Gastroesophageal sphincter (tissue), 4 donors: ENCODE measurements around the gene PHLPP1. TPM values are rescaled to one million over a fixed set of nuclear protein-coding genes. Genes with fewer than 3 reads are reported as not detected.

Experiments
- ATAC-seq: fragments of 150-250 bp; one replicate; pipeline ENCODE4 v1.9.1; 2016; ENCODE audit warnings: mild to moderate bottlenecking, moderate library complexity
- H3K27ac ChIP-seq, 4 donors: fragments of 200-600 bp; sonication (generic) in 3 of 4; 1 replicate in 3 of 4; 2 replicates in 1 of 4; pipeline ENCODE4 v1.5.1; 2016 to 2019
- H3K27me3 ChIP-seq: fragments of 200-600 bp; sonication (generic); one replicate; pipeline ENCODE4 v1.5.1; 2019
- H3K36me3 ChIP-seq, 2 donors: fragments of 200-600 bp; sonication (generic); one replicate each; pipeline ENCODE4 v1.5.1; 2019; ENCODE audit warnings: control low read depth in 1 of 2
- H3K4me1 ChIP-seq, 3 donors: fragments of 200-600 bp; sonication (generic); 1 replicate in 2 of 3; 2 replicates in 1 of 3; pipeline ENCODE4 v1.5.1; 2016 to 2019; ENCODE audit warnings: control low read depth in 2 of 3
- H3K4me3 ChIP-seq, 2 donors: fragments of 200-600 bp; sonication (generic); one replicate each; pipeline ENCODE4 v1.5.1; 2019; ENCODE audit warnings: mild to moderate bottlenecking in 1 of 2, moderate library complexity in 1 of 2
- H3K9me3 ChIP-seq, 3 donors: fragments of 200-600 bp; sonication (generic); one replicate each; pipeline ENCODE4 v1.5.1; 2017 to 2019; ENCODE audit warnings: control low read depth in 2 of 3
- CTCF ChIP-seq, 4 experiments: fragments of 200-600 bp in 2 of 4; fragments of 450-650 bp in 2 of 4; sonication (generic) in 1 of 4; IDR thresholded peaks; one replicate each; pipeline ENCODE4 v1.5.1; 2017 to 2019; ENCODE audit warnings: antibody characterized with exemption in 4 of 4, mild to moderate bottlenecking in 2 of 4, moderate library complexity in 2 of 4
- EP300 ChIP-seq: sonication (generic); formaldehyde crosslinking; IDR thresholded peaks from one replicate; pipeline ENCODE4 v1.6.1; 2017; ENCODE audit warnings: antibody characterized with exemption, mild to moderate bottlenecking
- POLR2A ChIP-seq, 2 donors: fragments of 450-650 bp; IDR thresholded peaks; one replicate each; pipeline ENCODE4 v1.6.1; 2017; ENCODE audit warnings: antibody characterized with exemption in 2 of 2, mild to moderate bottlenecking in 2 of 2, moderate library complexity in 1 of 2
- POLR2AphosphoS5 ChIP-seq: sonication (generic); formaldehyde crosslinking; IDR thresholded peaks from one replicate; pipeline ENCODE4 v1.6.1; 2017; ENCODE audit warnings: antibody characterized with exemption
- WGBS, 2 donors: methylation state at CpG; one replicate each; pipeline ENCODE4 v1.1.5; 2018; ENCODE audit warnings: low coverage in 1 of 2; 5-methylcytosine and 5-hydroxymethylcytosine counted together
- total RNA-seq, 4 donors: library from RNA; depleted of rRNA; stranded (reverse); fragments of >200 nt; gene quantifications; one replicate each; pipeline ENCODE4 v1.1.0, GENCODE V29; 2016

PHLPP1 gene
- total RNA-seq, 4 donors from 2014 or later, result 10.8 to 19.1 (median 16.3) TPM

DNA sequence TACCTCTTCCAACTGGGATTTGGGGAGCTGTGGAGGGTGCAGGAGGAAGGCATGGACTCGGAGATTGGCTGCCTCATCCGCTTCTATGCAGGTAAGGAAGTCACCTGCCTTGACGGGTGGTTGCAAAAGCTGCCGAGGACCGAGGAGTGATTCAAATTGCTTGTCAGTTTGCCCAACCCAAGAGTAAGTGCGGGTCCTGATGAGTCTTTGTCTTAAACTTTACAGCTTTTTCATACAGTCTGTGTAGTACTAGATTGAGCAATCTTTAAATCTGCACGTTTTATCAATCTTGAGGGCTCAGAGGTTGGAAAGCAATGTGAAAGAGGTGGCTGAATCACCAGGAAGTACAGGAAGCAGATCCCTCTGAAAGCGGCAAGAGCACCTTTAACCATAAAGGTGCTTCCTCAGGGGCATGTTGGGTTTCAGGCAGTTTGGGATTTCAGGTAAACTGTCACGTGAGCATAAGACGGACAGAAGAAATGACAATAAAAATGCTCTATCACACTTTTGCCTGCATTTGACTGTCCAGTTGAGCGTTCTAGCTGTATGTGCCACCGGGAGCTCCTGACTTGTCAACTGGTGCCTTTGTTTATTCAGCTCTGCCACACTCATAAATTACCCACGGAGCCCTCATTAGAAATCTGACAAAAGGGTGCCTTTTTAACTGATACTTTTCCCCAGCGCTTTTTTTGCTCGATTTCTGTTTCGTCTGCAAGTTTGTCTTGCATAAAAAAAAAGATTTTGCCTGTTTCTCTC lies 2.0 kb downstream of the PHLPP1 start:
- peak overlapping the region; percentile 78 to 83 for H3K4me3 ChIP-seq
- peaks cover 0 to 63% (median 12%) of the 10 kb centered on the region in 3 donors for H3K4me1 ChIP-seq
- WGBS, 2 donors, result 0 to 4% methylated on average over 12 to 16 of the region's 16 CpGs
- no peak for ATAC-seq
- H3K9me3 ChIP-seq, result no peaks in the 10 kb centered on the region
- H3K27me3 ChIP-seq, result no peaks in the 10 kb centered on the region
- TF ChIP-seq POLR2A (IDR thresholded peaks at IDR 0.05), result no peak
- TF ChIP-seq CTCF (IDR thresholded peaks at IDR 0.05), result no peak
- TF ChIP-seq EP300, result no peak
- TF ChIP-seq POLR2AphosphoS5, result no peak
- H3K27ac ChIP-seq, result peak overlapping the region in 3 of 4 donors; percentile 94 to 99 (median 96)
- H3K36me3 ChIP-seq, result no peaks in the 10 kb centered on the region

DNA sequence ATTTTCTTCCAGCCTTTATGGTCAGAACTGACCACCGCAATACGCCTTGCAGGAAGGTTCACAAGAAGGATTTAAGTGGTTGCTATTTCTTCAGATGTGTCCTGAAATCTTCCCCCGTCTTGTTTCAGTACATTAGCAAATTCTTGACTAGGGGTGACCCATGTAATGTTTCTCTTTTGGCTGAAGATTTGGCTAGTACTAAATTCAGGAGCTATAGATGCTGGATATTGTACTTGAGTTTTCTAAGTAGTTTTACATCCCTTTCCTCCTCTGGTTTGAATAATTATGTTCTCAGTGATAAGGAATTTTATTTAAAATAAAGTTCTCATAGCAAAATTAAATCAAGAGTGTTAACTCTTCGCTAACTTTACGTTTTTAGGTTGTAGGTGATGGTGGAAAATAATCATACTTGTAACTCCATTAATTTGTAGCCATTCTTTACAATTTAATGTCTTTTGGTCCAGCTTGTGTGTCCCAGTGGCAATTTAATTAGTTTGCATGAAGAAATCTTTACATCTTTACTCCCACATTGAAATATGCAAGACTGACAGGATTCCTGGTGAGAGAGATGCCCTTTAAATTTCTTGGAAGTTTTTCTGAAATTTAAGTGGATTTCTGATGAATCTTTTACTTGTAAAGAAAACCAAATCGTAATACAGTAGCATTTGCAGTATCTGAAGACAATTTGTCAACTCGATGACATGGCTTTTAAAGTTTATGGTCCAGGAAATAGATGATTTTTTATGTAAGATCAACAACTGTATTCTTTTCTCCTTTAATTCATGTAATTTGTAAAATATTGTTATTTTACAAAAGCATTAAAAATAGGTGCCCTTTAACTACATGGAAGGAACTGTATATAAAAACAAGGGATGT lies 2.8 kb downstream of the PHLPP1 start:
- Histone ChIP-seq H3K27ac (peak overlapping the region in 3 of 4 donors; percentile 94 to 99 (median 96)), H3K4me3 (peak overlapping the region; percentile 78 to 83), H3K27me3 (no peaks in the 10 kb centered on the region), H3K9me3 (no peaks in the 10 kb centered on the region), H3K36me3 (no peaks in the 10 kb centered on the region), H3K4me1 (peaks cover 0 to 71% (median 12%) of the 10 kb centered on the region in 3 donors)
- 40 to 50% methylated on average over 7 of the region's 7 CpGs for WGBS, 2 donors
- TF ChIP-seq EP300 (no peak), CTCF (IDR thresholded peaks at IDR 0.05) (no peak), POLR2A (IDR thresholded peaks at IDR 0.05) (no peak), POLR2AphosphoS5 (no peak)
- no peak for ATAC-seq

DNA sequence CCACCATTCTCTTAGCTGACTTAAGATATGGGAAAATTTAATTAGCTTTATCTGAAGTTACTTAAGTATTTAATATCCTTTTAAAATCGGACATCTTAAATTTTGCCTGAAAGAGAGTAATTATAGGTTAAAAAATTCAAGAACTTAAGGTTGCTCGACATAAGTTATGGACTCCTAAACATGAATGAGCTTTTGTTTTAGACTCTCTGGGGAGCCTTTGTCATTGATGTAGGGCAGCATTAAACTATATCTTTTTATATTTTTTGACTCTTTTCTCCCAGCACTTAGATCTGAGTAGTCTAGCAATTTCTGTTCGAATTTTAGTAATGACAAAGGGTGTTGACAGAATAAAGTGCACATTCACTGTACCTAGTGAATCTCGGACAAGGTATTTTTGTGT lies 4.7 kb downstream of the PHLPP1 start:
- no peak overlapping the region for H3K27ac ChIP-seq
- H3K36me3 ChIP-seq, result no peaks in the 10 kb centered on the region
- 47 to 65% methylated on average over 4 of the region's 4 CpGs for WGBS, 2 donors
- ATAC-seq, result no peak
- H3K9me3 ChIP-seq, result no peaks in the 10 kb centered on the region
- H3K4me3 ChIP-seq, result no peak overlapping the region
- TF ChIP-seq CTCF (IDR thresholded peaks at IDR 0.05) (no peak), EP300 (no peak), POLR2AphosphoS5 (no peak), POLR2A (IDR thresholded peaks at IDR 0.05) (no peak)
- no peaks in the 10 kb centered on the region for H3K27me3 ChIP-seq
- H3K4me1 ChIP-seq, result peaks cover 2 to 76% (median 10%) of the 10 kb centered on the region in 3 donors

- no peak for ATAC-seq
- Histone ChIP-seq H3K27me3 (no peaks in the 10 kb centered on the region), H3K27ac (no peak overlapping the region), H3K36me3 (no peaks in the 10 kb centered on the region), H3K4me3 (no peak overlapping the region), H3K9me3 (no peaks in the 10 kb centered on the region), H3K4me1 (peaks cover 2 to 83% (median 10%) of the 10 kb centered on the region in 3 donors)
- WGBS, 2 donors, result 81 to 83% methylated on average over 12 of the region's 12 CpGs
- TF ChIP-seq POLR2AphosphoS5 (no peak), EP300 (no peak), CTCF (IDR thresholded peaks at IDR 0.05) (no peak), POLR2A (IDR thresholded peaks at IDR 0.05) (no peak)
Measured at GRCh38 chr18:62720766-62721613, 5.6 kb downstream of the PHLPP1 start.
